ENCODE data around the gene CSRP1. TPM values are rescaled to one million over a fixed set of nuclear protein-coding genes. Genes with fewer than 3 reads are reported as not detected.

The CSRP1 gene
- total and polyA plus RNA-seq, 2 donors = 39.7 to 170 TPM

Other genes starting within 250 kb of the CSRP1 start
- 14.1 TPM for gene PKP1, start 223.6 kb downstream of the CSRP1 start, total RNA-seq
- gene PKP1, start 223.6 kb downstream of the CSRP1 start, polyA plus RNA-seq = 20.0 TPM
- 3.1 TPM for gene TNNT2, start 129.4 kb downstream of the CSRP1 start, total RNA-seq
- 10.0 TPM for gene TNNT2, start 129.4 kb downstream of the CSRP1 start, polyA plus RNA-seq
- gene LAD1, start 107.8 kb downstream of the CSRP1 start, total RNA-seq = 9.1 TPM
- 19.5 TPM for gene LAD1, start 107.8 kb downstream of the CSRP1 start, polyA plus RNA-seq
- 4.1 TPM for gene TNNI1, start 85.4 kb downstream of the CSRP1 start, total RNA-seq
- 3.5 TPM for gene TNNI1, start 85.4 kb downstream of the CSRP1 start, polyA plus RNA-seq
- 14.4 TPM for gene PHLDA3, start 37.9 kb downstream of the CSRP1 start, total RNA-seq
- 31.7 TPM for gene PHLDA3, start 37.9 kb downstream of the CSRP1 start, polyA plus RNA-seq
- gene NAV1, start 32.0 kb upstream of the CSRP1 start, total RNA-seq = 4.0 TPM
- 3.4 TPM for gene NAV1, start 32.0 kb upstream of the CSRP1 start, polyA plus RNA-seq

Measured in thymus (tissue), 2 donors.